Muscle of back (tissue), 13 donors: ENCODE measurements around the gene KEL. TPM values are rescaled to one million over a fixed set of nuclear protein-coding genes. Genes with fewer than 3 reads are reported as not detected.
"Not testable (repeated sequence)": the region's sequence is repeated elsewhere in the genome, so short reads cannot be mapped to it uniquely, and the experiment has no call there.

Experiments used
- DNase-seq, 3 donors: peaks; one replicate each; pipeline versions ENCODE4 v3.0.0 to v3.0.0-alpha.2; 2013
- long read RNA-seq, 9 donors: transcript quantifications; one replicate each; lab custom pipeline, GENCODE V29; 2026
- polyA plus RNA-seq, 10 donors: library from polyadenylated mRNA; unstranded; fragments of 120-200 nt; gene quantifications; one replicate each; pipeline ENCODE4 v1.2.1, GENCODE V29; 2013; ENCODE audit not compliant: insufficient read length in 10 of 10

Gene KEL
- polyA plus RNA-seq: 1 to 10 TPM in 4 of 10 donors, under 1 TPM in 6; 0.58 to 3.0 (median 0.89) TPM
- long read RNA-seq, donor 1: 0 reads
- long read RNA-seq, donor 2: 0 reads
- long read RNA-seq, donor 3: 0 reads
- long read RNA-seq, donor 4: 0 reads
- long read RNA-seq, donor 5: 0 reads
- long read RNA-seq, donor 6: 0 reads
- long read RNA-seq, donor 7: 0 reads
- long read RNA-seq, donor 8: 0 reads
- long read RNA-seq, donor 9: 0 reads

- no peak for DNase-seq
Observed at GRCh38 chr7:142961973-142962926, at the start of gene KEL. TSS of gene KEL (minus strand) at chr7:142962363. CDS start at chr7:142962206, 157 bp downstream.

GRCh38 chr7:143008007-143008901 is 46.1 kb upstream of the KEL start:
- peak; percentile 50 to 80 (median 80) for DNase-seq

- no peak for DNase-seq
Observed at GRCh38 chr7:143005632-143006260, 43.6 kb upstream of the KEL start.

- peak; percentile 7 to 54 (median 25) for DNase-seq
Observed at GRCh38 chr7:143003393-143004051, 41.4 kb upstream of the KEL start.

- DNase-seq: no peak
Observed at GRCh38 chr7:143002898-143003297, 40.7 kb upstream of the KEL start.

- no peak for DNase-seq
Observed at GRCh38 chr7:143002106-143002505, 39.9 kb upstream of the KEL start.

GRCh38 chr7:143000648-143001047 is 38.5 kb upstream of the KEL start:
- DNase-seq: no peak

- no peak for DNase-seq
Observed at GRCh38 chr7:142999793-143000192, 37.6 kb upstream of the KEL start.

- DNase-seq: no peak
Observed at GRCh38 chr7:142998966-142999365, 36.8 kb upstream of the KEL start.

- DNase-seq: no peak
Observed at GRCh38 chr7:142997456-142997989, 35.4 kb upstream of the KEL start.

- DNase-seq: no peak
Observed at GRCh38 chr7:142992427-142992826, 30.3 kb upstream of the KEL start.

GRCh38 chr7:142984297-142984696 is 22.1 kb upstream of the KEL start:
- DNase-seq: no peak

GRCh38 chr7:142983825-142984224 is 21.7 kb upstream of the KEL start:
- no peak for DNase-seq

- not testable (repeated sequence) for DNase-seq
Observed at GRCh38 chr7:142978402-142978801, 16.2 kb upstream of the KEL start.

- no peak for DNase-seq
Observed at GRCh38 chr7:142974626-142975025, 12.5 kb upstream of the KEL start.

- DNase-seq: no peak
Observed at GRCh38 chr7:142969183-142969582, 7.0 kb upstream of the KEL start.

- no peak for DNase-seq
Observed at GRCh38 chr7:142968229-142968628, 6.1 kb upstream of the KEL start.

- DNase-seq: no peak
Observed at GRCh38 chr7:142964502-142965246, 2.5 kb upstream of the KEL start.

- DNase-seq: no peak
Observed at GRCh38 chr7:142963993-142964392, 1.8 kb upstream of the KEL start.

- no peak for DNase-seq
Observed at GRCh38 chr7:142962991-142963390, 828 bp upstream of the KEL start.
